DMS153 treated with DMSO at 0.1 percent for 48 hours (cell line): ENCODE data around the gene SCG3.

Source experiments
- DNase-seq: peaks from one replicate; lab custom pipeline; 2025; ENCODE audit not compliant: unreplicated experiment; lab: John Stamatoyannopoulos, UW

Gene SCG3

DNA sequence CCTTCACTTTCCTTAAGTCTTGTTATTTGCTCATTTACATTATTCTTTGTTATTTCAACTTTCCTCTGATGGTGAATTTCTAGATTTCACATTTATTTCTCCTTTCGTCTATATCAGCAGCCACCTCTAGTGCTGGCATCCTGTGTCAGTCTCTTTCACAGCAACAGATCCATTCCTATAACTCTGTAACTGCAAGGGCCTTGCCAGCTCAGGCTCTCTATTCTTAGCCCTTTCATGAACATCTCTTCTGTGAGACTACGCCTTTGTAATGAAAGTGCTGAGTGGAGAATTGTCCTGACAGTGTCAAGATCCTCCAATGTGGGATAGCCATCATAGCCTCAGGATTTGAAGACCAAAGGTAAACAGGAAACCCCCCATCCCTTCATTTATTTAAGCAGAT is 3.9 kb upstream of the SCG3 start:
- no peak for DNase-seq

GRCh38 chr15:51678096-51678495 is 3.2 kb upstream of the SCG3 start:
- DNase-seq = no peak

DNA sequence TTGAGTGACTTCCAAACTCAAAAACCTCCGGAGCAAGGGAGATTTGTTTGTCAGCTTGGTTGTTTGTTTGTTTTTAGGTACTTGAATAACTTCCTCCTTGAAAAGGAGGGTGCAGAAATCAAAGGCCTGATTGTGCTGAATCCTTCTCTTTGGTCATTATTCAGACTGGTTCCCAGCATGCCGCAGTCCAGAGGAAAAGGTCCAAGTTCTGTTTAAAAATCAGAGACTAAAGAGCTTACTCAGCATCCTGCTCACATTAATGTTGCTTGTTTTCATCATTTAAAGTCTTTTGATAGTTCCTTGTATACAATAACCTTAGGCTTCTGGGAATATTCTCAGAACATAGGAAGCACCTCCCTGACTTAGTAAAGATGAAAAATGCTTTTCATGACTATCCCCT is 982 bp upstream of the SCG3 start:
- DNase-seq = no peak

- no peak for DNase-seq
Measured at GRCh38 chr15:51687565-51687964, 6.3 kb downstream of the SCG3 start.

DNA sequence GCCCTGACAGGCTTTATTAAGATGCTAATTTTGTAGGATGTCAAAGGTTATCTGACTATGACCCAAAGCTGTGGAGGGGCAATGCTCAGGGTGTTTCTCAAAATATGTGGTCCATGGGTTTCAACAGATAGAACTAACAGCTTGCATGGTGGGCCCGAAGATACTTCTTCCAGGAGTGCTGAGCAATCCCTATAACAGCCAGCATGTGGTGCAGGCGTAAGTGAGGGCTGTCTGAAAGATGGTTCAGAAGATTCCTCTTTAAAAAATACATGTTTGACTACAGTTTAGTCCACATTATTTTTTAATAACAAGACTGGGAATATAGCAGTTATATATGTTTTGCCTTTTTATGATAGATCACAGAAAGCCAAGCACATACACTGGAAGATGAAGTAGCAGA is 7.6 kb downstream of the SCG3 start:
- no peak for DNase-seq

- no peak for DNase-seq
Measured at GRCh38 chr15:51692154-51692553, 10.9 kb downstream of the SCG3 start.

- no peak for DNase-seq
Measured at GRCh38 chr15:51696566-51696965, 15.3 kb downstream of the SCG3 start.

- no peak for DNase-seq
Measured at GRCh38 chr15:51697163-51697562, 15.9 kb downstream of the SCG3 start.

DNA sequence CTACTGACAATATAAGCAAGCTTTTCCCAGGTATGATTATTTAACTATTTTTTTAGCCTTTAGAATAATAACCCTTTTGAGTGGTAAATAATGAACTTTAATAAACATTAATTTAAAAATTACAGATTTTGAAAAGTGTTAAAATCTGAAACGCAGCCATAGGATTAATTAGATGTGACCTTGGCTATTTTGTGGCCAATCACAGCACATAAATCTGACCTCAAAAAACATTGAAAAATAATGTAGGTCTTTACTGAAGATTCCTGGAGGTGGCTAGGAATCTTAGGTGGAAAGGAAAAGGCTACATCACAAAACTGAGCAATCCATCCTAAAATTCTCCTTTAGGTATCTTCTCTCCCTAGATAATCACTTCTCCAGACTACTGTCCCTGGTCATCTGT is 18.1 kb downstream of the SCG3 start:
- no peak for DNase-seq

DNA sequence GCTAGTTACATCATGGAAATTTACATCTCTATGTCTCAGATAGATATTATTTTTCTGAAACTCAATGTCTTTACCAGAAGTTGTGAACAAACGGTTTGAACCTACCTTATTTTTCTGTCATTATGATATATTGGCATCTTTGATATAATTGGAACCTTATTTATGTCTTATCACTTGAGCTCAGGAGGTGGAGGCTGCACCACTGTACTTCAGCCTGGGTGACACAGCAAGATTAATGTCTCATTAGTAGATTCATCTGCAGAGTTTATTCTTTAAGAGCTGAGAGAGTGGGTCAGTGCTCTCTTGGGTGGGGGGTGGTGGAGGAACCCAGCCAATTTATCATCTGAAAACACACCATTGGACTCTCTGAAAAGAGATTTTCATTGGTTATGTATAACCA is 21.4 kb downstream of the SCG3 start:
- DNase-seq = no peak

DNA sequence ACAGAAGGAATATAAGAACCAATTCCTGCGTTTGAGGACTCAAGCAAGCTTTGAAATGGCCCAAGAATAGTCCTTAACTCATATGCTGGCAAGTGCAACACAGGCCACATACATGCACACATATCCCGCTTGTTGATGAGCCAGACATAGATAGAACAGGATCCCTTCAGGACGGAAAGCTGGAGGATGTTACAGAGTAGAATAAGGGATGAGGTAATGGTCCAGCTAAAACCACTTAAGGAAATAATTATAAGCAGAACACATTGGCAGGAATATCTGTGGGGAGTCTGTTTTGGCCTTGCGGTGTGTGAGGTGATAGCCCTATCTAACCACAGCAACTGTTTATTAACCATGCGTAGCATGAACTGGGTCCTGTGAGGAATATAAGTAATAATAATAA is 25.0 kb downstream of the SCG3 start:
- no peak for DNase-seq

- DNase-seq = no peak
Measured at GRCh38 chr15:51706926-51707608, 25.8 kb downstream of the SCG3 start.

GRCh38 chr15:51708013-51708412 is 26.7 kb downstream of the SCG3 start:
- peak; percentile 48 for DNase-seq

DNA sequence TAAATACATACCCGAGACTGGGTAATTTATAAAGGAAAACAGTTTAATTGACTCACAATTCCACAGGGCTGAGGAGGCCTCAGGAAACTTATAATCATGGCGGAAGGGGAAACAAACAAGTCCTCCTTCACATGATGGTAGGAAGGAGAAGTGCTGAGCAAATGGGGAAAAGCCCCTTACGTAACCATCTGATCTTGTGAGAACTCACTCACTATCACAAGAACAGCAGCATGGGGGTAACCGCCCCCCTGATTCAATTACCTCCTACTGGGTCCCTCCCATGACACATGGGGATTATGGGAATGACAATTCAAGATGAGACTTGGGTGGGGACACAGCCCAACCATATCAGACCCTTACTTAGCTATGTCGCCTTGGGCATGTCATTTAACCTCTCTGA is 27.7 kb downstream of the SCG3 start:
- no peak for DNase-seq

DNA sequence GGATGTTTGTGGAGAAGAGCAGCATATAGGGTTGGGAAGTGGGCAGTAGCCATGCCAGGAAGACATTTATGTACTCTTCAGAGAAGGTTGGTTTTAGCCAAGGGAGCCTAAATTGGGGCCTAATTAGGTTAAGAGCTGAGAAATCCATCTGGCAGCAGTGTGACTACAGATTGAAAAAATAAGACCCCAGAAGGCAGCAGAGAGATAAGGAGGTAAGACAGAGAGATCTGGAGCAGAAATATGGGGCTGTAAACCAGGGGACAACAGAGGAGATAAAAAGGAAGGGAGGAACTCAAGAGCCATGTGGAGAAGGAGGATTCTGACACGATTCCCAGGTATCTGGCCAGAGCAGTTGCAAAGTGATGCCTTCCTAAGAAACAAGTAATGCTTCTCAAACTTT is 32.9 kb downstream of the SCG3 start:
- DNase-seq = no peak

- no peak for DNase-seq
Measured at GRCh38 chr15:51714911-51715310, 33.6 kb downstream of the SCG3 start.

DNA sequence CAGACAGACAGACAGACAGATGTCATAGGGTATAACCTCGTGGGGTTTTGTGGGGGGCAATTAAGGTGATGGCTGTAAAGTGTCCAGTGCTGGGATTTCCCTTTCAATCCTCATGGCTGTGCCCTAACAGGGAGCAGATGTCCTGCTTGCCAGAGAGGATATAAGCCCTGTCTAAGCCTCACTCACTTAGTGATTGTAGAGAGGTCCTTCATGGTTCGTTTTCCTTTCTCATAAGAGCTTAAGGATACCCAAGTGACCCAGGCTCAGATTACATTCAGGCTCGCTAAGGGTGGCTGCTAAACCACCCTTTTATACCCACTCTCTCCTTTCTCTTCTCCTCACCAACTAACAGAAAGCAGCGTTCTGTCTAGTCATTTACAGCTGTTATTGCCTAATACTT is 36.9 kb downstream of the SCG3 start:
- no peak for DNase-seq

DNA sequence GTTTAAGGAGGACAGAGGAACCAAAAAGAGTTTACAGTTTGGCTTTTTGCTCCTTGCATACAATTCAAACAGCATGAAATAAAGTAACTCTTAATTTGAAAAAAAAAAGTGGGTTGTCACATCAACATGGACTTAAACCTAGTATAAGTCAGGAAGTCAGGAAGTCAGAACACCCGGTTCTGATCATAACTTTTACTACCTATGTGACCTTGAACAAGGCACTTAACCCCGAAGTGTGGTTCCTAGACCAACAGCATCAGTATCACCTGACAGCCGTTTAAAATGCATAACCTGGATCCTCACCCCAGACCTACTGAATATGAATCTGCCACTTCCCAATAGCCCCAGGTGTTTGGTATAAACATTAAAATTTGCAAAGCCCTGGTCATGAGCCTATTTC is 37.4 kb downstream of the SCG3 start:
- no peak for DNase-seq

- no peak for DNase-seq
Measured at GRCh38 chr15:51720201-51720995, 39.1 kb downstream of the SCG3 start.

DNA sequence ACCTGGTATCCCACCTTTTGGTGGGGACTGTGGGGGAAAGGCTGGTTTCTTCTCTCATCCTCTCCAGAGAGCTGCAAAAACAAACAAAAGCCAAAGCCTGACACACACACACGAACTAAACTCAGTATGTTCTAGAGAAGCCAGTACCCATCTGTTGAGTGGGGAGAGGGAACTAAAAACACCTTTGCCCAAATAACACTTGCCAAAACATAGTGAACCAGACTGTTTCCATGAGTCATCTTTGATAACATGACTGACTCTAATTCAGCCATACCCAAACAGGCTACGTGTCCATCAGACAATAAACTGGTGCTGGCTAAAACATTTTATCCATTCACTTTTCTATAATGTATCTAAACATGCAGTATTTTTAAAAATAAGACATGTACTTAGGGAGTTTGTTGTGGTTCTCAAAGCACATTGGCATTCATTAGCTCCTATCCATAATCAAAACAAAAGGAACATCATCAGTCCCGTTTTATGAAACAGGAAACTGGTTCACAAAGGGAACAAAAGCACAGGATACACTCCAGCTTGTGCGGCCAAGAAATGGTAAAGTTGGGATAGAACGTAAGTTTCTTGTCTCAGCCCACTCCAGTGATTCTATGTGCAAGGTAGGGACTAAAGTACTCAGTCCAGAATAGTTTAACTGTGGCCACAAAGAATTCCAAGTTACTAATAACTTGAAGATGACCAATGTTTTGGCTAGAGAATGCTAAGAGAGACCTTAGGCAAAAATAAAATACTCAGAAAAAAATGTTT is 40.1 kb downstream of the SCG3 start:
- DNase-seq = no peak

- DNase-seq = no peak
Measured at GRCh38 chr15:51724199-51724598, 42.9 kb downstream of the SCG3 start.

- no peak for DNase-seq
Measured at GRCh38 chr15:51724673-51725072, 43.4 kb downstream of the SCG3 start.
